ENCODE results near the gene HEXB. TPM values are rescaled to one million over a fixed set of nuclear protein-coding genes. Genes with fewer than 3 reads are reported as not detected.

The HEXB gene
- total and polyA plus RNA-seq, 2 of the 8 experiments (the other 6 are each of a cell fraction or from before 2014, with no cell fraction given): 39.7 to 69.2 TPM

DNA sequence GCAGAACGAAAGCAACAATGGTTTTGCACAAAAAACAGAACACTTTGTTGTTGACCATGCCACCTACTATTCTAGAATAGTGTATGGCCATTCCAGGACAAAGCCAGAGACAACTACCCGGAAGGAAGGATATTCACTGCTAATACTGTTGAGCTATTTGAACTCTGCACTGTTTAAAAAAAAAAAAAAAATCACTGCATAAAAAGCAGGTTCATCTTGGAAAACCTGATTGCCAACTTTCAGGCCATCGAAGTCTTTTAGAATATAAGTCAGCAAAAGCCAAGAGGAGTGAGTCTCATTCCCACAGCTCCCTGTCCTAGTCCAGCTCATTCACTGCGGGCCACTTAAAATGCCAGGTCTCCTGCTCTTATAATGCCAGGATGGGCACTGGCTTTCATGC lies 48.5 kb upstream of the HEXB start:
- Histone ChIP-seq H3K9ac (replicated peaks in 1 of 4; ENCODE audit: extremely low read depth in 1 of 4, low read depth in 3 of 4, low read length in 3 of 4) (no peak overlapping the region), H3K23me2 (ENCODE audit: low read depth, low read length) (peaks cover 13% of the 10 kb centered on the region; the same call in 1 of the 2 replicates)
- CTCF ChIA-PET (ENCODE audit: partially characterized antibody): interaction anchor here (0.6 to 0.9 kb wide), 3 partner anchors 9 to 356 kb away, joined by 3 to 4 read pairs (median 3); no protein-coding TSS in a partner anchor
- no peak for TF ChIP-seq NRF1 (IDR thresholded peaks at IDR 0.05; ENCODE audit: low read depth, low read length)
- TF ChIP-seq SP4 (IDR thresholded peaks at IDR 0.05; ENCODE audit: low read length): no peak
- no peak for TF ChIP-seq MAFK (IDR thresholded peaks at IDR 0.05; ENCODE audit: low read depth, low read length)
- no peak for TF ChIP-seq NANOG (IDR thresholded peaks at IDR 0.05; ENCODE audit: insufficient read depth, low read depth, low read length, poor library complexity, severe bottlenecking)
- no peak for TF ChIP-seq RXRA (IDR thresholded peaks at IDR 0.05; ENCODE audit: insufficient read depth, low read depth, low read length)
- TF ChIP-seq TAF7 (optimal IDR thresholded peaks at IDR 0.05; ENCODE audit: borderline replicate concordance, low read depth, low read length): no peak
- no peak for TF ChIP-seq RNF2 (IDR thresholded peaks at IDR 0.05; ENCODE audit: borderline replicate concordance, low read depth, low read length, missing control alignments, poor library complexity, severe bottlenecking)
- no peak for TF ChIP-seq HDAC2 (IDR thresholded peaks at IDR 0.05; ENCODE audit: borderline replicate concordance in 1 of 2, low read depth in 2 of 2, low read length in 2 of 2)
- TF ChIP-seq, protein P1, sequence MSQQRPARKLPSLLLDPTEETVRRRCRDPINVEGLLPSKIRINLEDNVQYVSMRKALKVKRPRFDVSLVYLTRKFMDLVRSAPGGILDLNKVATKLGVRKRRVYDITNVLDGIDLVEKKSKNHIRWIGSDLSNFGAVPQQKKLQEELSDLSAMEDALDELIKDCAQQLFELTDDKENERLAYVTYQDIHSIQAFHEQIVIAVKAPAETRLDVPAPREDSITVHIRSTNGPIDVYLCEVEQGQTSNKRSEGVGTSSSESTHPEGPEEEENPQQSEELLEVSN (IDR thresholded peaks at IDR 0.05): no peak
- TF ChIP-seq KDM5A (IDR thresholded peaks at IDR 0.05; ENCODE audit: low read length): no peak

More for the DNA sequence above, 48.5 kb upstream of the HEXB start:
- FAIRE-seq (no peak), DNase-seq (ENCODE audit: low read depth in 1 of 2, low spot score in 2 of 2) (no peak)
- Histone ChIP-seq H2BK20ac (ENCODE audit: low read length) (no peak overlapping the region), H3K9me3 (ENCODE audit: insufficient read depth in 2 of 2, low read depth in 1 of 2, low read length in 1 of 2) (no peaks in the 10 kb centered on the region), H2BK5ac (ENCODE audit: low read depth, low read length) (no peak overlapping the region), H3K27ac (ENCODE audit: low read depth, low read length) (no peak overlapping the region), H3K4me3 (ENCODE audit: extremely low read depth in 1 of 4, insufficient read depth in 2 of 4, low read depth in 3 of 4, low read length in 4 of 4) (no peak overlapping the region), H2BK120ac (replicated peaks; ENCODE audit: low read depth, low read length) (no peak overlapping the region), H2BK12ac (ENCODE audit: low read depth, low read length) (no peak overlapping the region), H2BK15ac (ENCODE audit: low read length) (no peak overlapping the region), H3K56ac (replicated peaks; ENCODE audit: insufficient read length, low read depth, low read length) (no peak overlapping the region), H4K8ac (ENCODE audit: extremely low read depth, insufficient read depth, low read length) (no peak overlapping the region), H3K79me1 (ENCODE audit: low read depth, low read length) (no peaks in the 10 kb centered on the region), H3K79me2 (ENCODE audit: control insufficient read depth in 1 of 2, insufficient read depth in 2 of 2, low read length in 2 of 2) (peaks cover 0 to 30% of the 10 kb centered on the region in 2 experiments; a peak in 3 of 4 replicates), H3K23ac (ENCODE audit: insufficient read length) (no peak overlapping the region), H3K4me1 (replicated peaks in 1 of 4; ENCODE audit: control insufficient read depth in 3 of 4, insufficient read depth in 4 of 4, low read length in 3 of 4) (peaks cover 0 to 6% (median 3%) of the 10 kb centered on the region in 4 experiments; a peak in 6 of 7 replicates), H3K4ac (replicated peaks; ENCODE audit: insufficient read length, low read depth, low read length) (no peak overlapping the region), H3K27me3 (replicated peaks in 1 of 4; ENCODE audit: control insufficient read depth in 3 of 4, extremely low read depth in 1 of 4, insufficient read depth in 3 of 4, low read length in 3 of 4) (peaks cover 0 to 12% (median 5%) of the 10 kb centered on the region in 4 experiments; a peak in 6 of 7 replicates), H4K20me1 (replicated peaks in 1 of 2; ENCODE audit: control insufficient read depth in 1 of 2, insufficient read depth in 2 of 2, low read length in 2 of 2) (peaks cover 3 to 11% of the 10 kb centered on the region in 2 experiments), H3K4me2 (ENCODE audit: insufficient read depth in 1 of 2, low read depth in 2 of 2, low read length in 2 of 2) (no peak overlapping the region), H4K5ac (ENCODE audit: insufficient read length, low read depth, low read length) (no peak overlapping the region), H3K14ac (ENCODE audit: insufficient read length) (no peak overlapping the region), H2AFZ (ENCODE audit: low read length) (no peak overlapping the region), H2AK5ac (ENCODE audit: low read depth, low read length) (no peak overlapping the region), H3K36me3 (ENCODE audit: control insufficient read depth in 2 of 4, insufficient read depth in 4 of 4, low read length in 3 of 4) (peaks cover 0 to 4% (median 2%) of the 10 kb centered on the region in 4 experiments; a peak in 1 of 8 replicates), H4K91ac (replicated peaks; ENCODE audit: insufficient read length, low read length) (no peak overlapping the region), H3K18ac (ENCODE audit: extremely low read depth, low read length) (no peak overlapping the region)
- POLR2A ChIA-PET (ENCODE audit: partially characterized antibody): no interaction called here
- WGBS, 2 experiments (ENCODE audit: extremely low coverage in 1 of 2, insufficient coverage in 1 of 2, insufficient read length in 1 of 2, insufficient replicate concordance in 2 of 2, low coverage in 1 of 2, low lambda C conversion rate in 2 of 2, missing lambda C conversion rate in 1 of 2): 91% methylated on average over 4 of the region's 4 CpGs; no CpG with 5 or more reads in 1 of the 2 experiments
